A549 (cell line): ENCODE data around the gene ZNF700. TPM values are rescaled to one million over a fixed set of nuclear protein-coding genes. Genes with fewer than 3 reads are reported as not detected.
"Not testable (repeated sequence)": the region's sequence is repeated elsewhere in the genome, so short reads cannot be mapped to it uniquely, and the experiment has no call there.

Source experiments
- ATAC-seq, 2 experiments: fragments of 200-7000 bp in 1 of 2; fragments of >200 bp in 1 of 2; cut with Nextera tagmentation in 1 of 2; cut with Tn5 transposase in 1 of 2; 3 replicates each; pipeline versions ENCODE4 v1.8.0 to v1.9.1; 2018 to 2020; ENCODE audit warnings: mild to moderate bottlenecking in 1 of 2, moderate library complexity in 1 of 2
- CTCF ChIA-PET: fragments of 300-600 bp; sonication (Branson Sonifier 250); formaldehyde crosslinking; extraction: SDS; loops from one replicate; lab custom pipeline; 2021; ENCODE audit warnings: antibody characterized with exemption, inconsistent platforms; lab: Yijun Ruan, JAX
- POLR2A ChIA-PET: fragments of 350-600 bp; formaldehyde crosslinking; extraction: SDS; loops from one replicate; lab custom pipeline; 2021; ENCODE audit warnings: antibody characterized with exemption, inconsistent platforms; lab: Yijun Ruan, JAX
- DNase-seq, 2 experiments: peaks; one replicate each; pipeline versions ENCODE4 v3.0.0 to v3.0.0-alpha.2; 2011 to 2016; ENCODE audit warnings: low read depth in 1 of 2, low spot score in 1 of 2
- FAIRE-seq: peaks from 2 replicates; lab custom pipeline; 2011; peaks lifted over from hg19 to GRCh38; lab: Jason Lieb, UNC
- H3K27ac ChIP-seq, 2 experiments: fragments of >200 bp; sonication (Bioruptor Twin); formaldehyde crosslinking; 3 replicates each; pipeline ENCODE4 v1.5.1; 2016 to 2017
- H3K4me1 ChIP-seq: fragments of >200 bp; sonication (Bioruptor Twin); formaldehyde crosslinking; 3 replicates; pipeline ENCODE4 v1.6.1; 2016
- H3K4me2 ChIP-seq: fragments of >200 bp; sonication (Bioruptor Twin); formaldehyde crosslinking; 3 replicates; pipeline ENCODE4 v1.6.1; 2016
- H3K4me3 ChIP-seq: fragments of >200 bp; sonication (Bioruptor Twin); formaldehyde crosslinking; 3 replicates; pipeline ENCODE4 v1.5.1; 2016
- H3K9me3 ChIP-seq: fragments of >200 bp; sonication (Bioruptor Twin); formaldehyde crosslinking; 3 replicates; pipeline ENCODE4 v1.6.1; 2016
- CEBPB ChIP-seq, 2 experiments: fragments of >200 bp in 1 of 2; sonication (Bioruptor Twin) in 1 of 2; formaldehyde crosslinking in 1 of 2; IDR thresholded peaks; 2 replicates each; pipeline ENCODE4 v1.6.1; 2012 to 2016
- CHD4 ChIP-seq: fragments of 200-600 bp; sonication (generic); IDR thresholded peaks from 2 replicates; pipeline ENCODE4 v1.6.1; 2016; ENCODE audit warnings: antibody characterized with exemption, mild to moderate bottlenecking, borderline replicate concordance
- FOSL2 ChIP-seq, 2 experiments: fragments of 450-650 bp in 1 of 2; fragments of >200 bp in 1 of 2; sonication (Bioruptor Twin) in 1 of 2; formaldehyde crosslinking; IDR thresholded peaks; 2 replicates each; pipeline versions ENCODE4 v1.5.0 to v1.6.1; 2016 to 2020; ENCODE audit warnings: mild to moderate bottlenecking in 1 of 2, moderate library complexity in 1 of 2
- FOXS1 ChIP-seq: fragments of 250-450 bp; sonication (Bioruptor Pico); IDR thresholded peaks from 2 replicates; pipeline ENCODE4 v1.5.0; 2020; ENCODE audit warnings: mild to moderate bottlenecking, moderate library complexity
- GATA3 ChIP-seq: IDR thresholded peaks from 2 replicates; pipeline ENCODE4 v1.6.1; 2012; ENCODE audit warnings: borderline replicate concordance
- HDAC2 ChIP-seq: fragments of 200-600 bp; sonication (generic); IDR thresholded peaks from 2 replicates; pipeline ENCODE4 v1.6.1; 2016
- HOXB5 ChIP-seq: fragments of 250-450 bp; sonication (Bioruptor Pico); IDR thresholded peaks from 2 replicates; pipeline ENCODE4 v1.5.0; 2020; ENCODE audit warnings: mild to moderate bottlenecking, moderate library complexity
- JUNB ChIP-seq: fragments of >200 bp; sonication (Bioruptor Twin); formaldehyde crosslinking; IDR thresholded peaks from 2 replicates; pipeline ENCODE4 v1.6.1; 2016
- MAFK ChIP-seq: fragments of 450-650 bp; IDR thresholded peaks from 2 replicates; pipeline ENCODE4 v1.6.1; 2014; ENCODE audit not compliant: partially characterized antibody
- MYC ChIP-seq: IDR thresholded peaks from 2 replicates; pipeline ENCODE4 v1.6.1; 2012; ENCODE audit warnings: mild to moderate bottlenecking, inconsistent platforms, low read length, improper control_type of control experiment, borderline replicate concordance
- NPAS2 ChIP-seq: fragments of 250-450 bp; sonication (Bioruptor Pico); IDR thresholded peaks from 2 replicates; pipeline ENCODE4 v1.8.0; 2022; ENCODE audit warnings: mild to moderate bottlenecking, moderate library complexity, borderline replicate concordance
- NR3C1 ChIP-seq: fragments of >200 bp; sonication (Bioruptor Twin); formaldehyde crosslinking; IDR thresholded peaks from 3 replicates; pipeline ENCODE4 v1.6.1; 2017
- RAD21 ChIP-seq, 2 experiments: fragments of >200 bp in 1 of 2; sonication (Bioruptor Twin) in 1 of 2; formaldehyde crosslinking in 1 of 2; IDR thresholded peaks in 1 of 2; conservative IDR thresholded peaks in 1 of 2; 2 replicates in 1 of 2; 3 replicates in 1 of 2; pipeline ENCODE4 v1.6.1; 2012 to 2018; ENCODE audit warnings: inconsistent platforms in 1 of 2
- RARB ChIP-seq: fragments of 250-450 bp; sonication (Bioruptor Pico); IDR thresholded peaks from 2 replicates; pipeline ENCODE4 v1.8.0; 2021; ENCODE audit warnings: mild to moderate bottlenecking, moderate library complexity
- RCOR1 ChIP-seq: fragments of 150-350 bp; IDR thresholded peaks from 2 replicates; pipeline ENCODE4 v1.6.1; 2014; ENCODE audit warnings: antibody characterized with exemption, low read length, low read depth
- SMC3 ChIP-seq: fragments of >200 bp; sonication (Bioruptor Twin); formaldehyde crosslinking; IDR thresholded peaks from 3 replicates; pipeline ENCODE4 v1.6.1; 2018; ENCODE audit warnings: inconsistent platforms
- SREBF2 ChIP-seq: fragments of 450-650 bp; IDR thresholded peaks from 2 replicates; pipeline ENCODE4 v1.6.1; 2014; ENCODE audit warnings: mild to moderate bottlenecking, moderate library complexity
- TFCP2L1 ChIP-seq: fragments of 250-450 bp; sonication (Bioruptor Pico); IDR thresholded peaks from 2 replicates; pipeline ENCODE4 v1.5.0; 2021; ENCODE audit warnings: mild to moderate bottlenecking
- TP53 ChIP-seq: fragments of 250-450 bp; sonication (Bioruptor Pico); IDR thresholded peaks from 2 replicates; pipeline ENCODE4 v1.5.0; 2021; ENCODE audit warnings: mild to moderate bottlenecking, moderate library complexity
- WGBS: methylation state at CpG from one replicate; pipeline ENCODE4 v1.1.6; 2017; ENCODE audit errors: missing lambda C conversion rate; 5-methylcytosine and 5-hydroxymethylcytosine counted together
- polyA plus RNA-seq, 4 experiments: library from polyadenylated mRNA; depleted of rRNA in 3 of 4; stranded (reverse); fragments of >200 nt; fragmentation: RNase III in 1 of 4; extraction: RNeasy Plus Mini Kit Qiagen cat#74134 plus additional on column Dnase treatment in 1 of 4; gene quantifications; 2 replicates in 3 of 4; 3 replicates in 1 of 4; pipeline ENCODE4 v1.2.3, GENCODE V29; 2011 to 2017
- TF ChIP-seq, protein P1 (sequence below): fragments of >200 bp; sonication (Bioruptor Twin); formaldehyde crosslinking; IDR thresholded peaks from 3 replicates; pipeline ENCODE4 v1.6.1; 2016
- TF ChIP-seq, protein P2 (sequence below): fragments of 250-450 bp; sonication (Bioruptor Pico); IDR thresholded peaks from 2 replicates; pipeline ENCODE4 v1.5.0; 2021; ENCODE audit warnings: mild to moderate bottlenecking, moderate library complexity, borderline replicate concordance
- TF ChIP-seq, protein P3 (sequence below): fragments of 200-600 bp; sonication (generic); IDR thresholded peaks from 2 replicates; pipeline ENCODE4 v1.6.1; 2016; ENCODE audit warnings: antibody characterized with exemption, mild to moderate bottlenecking, moderate library complexity
- TF ChIP-seq, protein P4 (sequence below): IDR thresholded peaks from 2 replicates; pipeline ENCODE4 v1.6.1; 2012; ENCODE audit warnings: low read depth, borderline replicate concordance
- TF ChIP-seq, protein P5 (sequence below): fragments of >200 bp; sonication (Bioruptor Twin); formaldehyde crosslinking; IDR thresholded peaks from 2 replicates; pipeline ENCODE4 v1.6.1; 2016

ZNF700 gene
- polyA plus RNA-seq, 2 of the 4 experiments (the other 2 are of a cell fraction): 0.30 to 0.43 TPM

DNA sequence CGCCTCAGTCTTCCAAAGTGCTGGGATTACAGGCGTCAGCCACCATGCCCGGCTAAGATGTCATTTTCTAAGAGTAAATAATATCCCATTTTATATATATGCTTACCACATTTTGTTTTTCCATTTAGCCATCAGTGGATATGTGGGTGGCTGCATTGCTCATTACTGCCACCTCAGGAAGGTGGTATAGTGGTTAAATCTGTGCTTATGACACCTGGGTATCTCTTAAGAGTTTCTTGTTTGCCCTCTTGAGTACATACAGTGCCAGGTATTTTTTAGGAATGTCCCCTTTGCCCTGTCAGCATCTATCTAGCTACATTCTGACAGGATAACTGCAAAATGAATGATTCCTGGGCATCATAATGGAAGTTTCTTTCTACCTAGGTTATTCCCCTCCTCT is 22.7 kb upstream of the ZNF700 start:
- ChIA-PET CTCF (no interaction called here), POLR2A (no interaction called here)
- FAIRE-seq (no peak), ATAC-seq (no peak), DNase-seq (no peak)
- no peaks in the 10 kb centered on the region for H3K4me1 ChIP-seq
- peaks cover 2% of the 10 kb centered on the region; the same call in 1 of the 3 replicates for H3K9me3 ChIP-seq
- TF ChIP-seq NPAS2 (CRISPR knock-in tag) (no peak), HDAC2 (no peak), FOXS1 (CRISPR knock-in tag) (no peak), RAD21 (conservative IDR thresholded peaks at IDR 0.05 in 1 of 2, IDR thresholded peaks at IDR 0.05 in 1 of 2) (no peak), SREBF2 (no peak), TFCP2L1 (no peak), NR3C1 (no peak), TP53 (CRISPR knock-in tag) (no peak), CEBPB (IDR thresholded peaks at IDR 0.05) (no peak), JUNB (no peak), FOSL2 (IDR thresholded peaks at IDR 0.05) (no peak), FOSL2 (CRISPR knock-in tag; IDR thresholded peaks at IDR 0.05) (no peak), HOXB5 (no peak)
- no peak overlapping the region for H3K4me2 ChIP-seq
- H3K4me3 ChIP-seq: no peak overlapping the region
- WGBS: 18% methylated on average over 3 of the region's 3 CpGs
- no peak overlapping the region for H3K27ac ChIP-seq

DNA sequence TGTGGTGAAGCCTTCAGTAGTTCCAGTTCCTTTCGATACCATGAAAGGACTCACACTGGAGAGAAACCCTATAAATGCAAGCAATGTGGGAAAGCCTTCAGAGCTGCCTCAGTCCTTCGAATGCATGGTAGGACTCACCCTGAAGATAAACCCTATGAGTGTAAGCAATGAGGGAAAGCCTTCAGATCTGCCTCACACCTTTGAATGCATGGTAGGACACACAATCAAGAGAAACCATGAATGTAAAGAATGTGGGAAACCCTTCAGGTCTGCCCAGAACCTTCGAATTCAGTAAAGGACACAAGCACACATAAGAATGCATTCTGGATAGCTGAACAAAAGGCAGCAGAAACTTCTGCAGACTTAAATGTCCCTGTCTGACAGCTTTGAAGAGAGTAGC is 19.0 kb upstream of the ZNF700 start:
- WGBS: 14% methylated on average over 3 of the region's 3 CpGs
- FAIRE-seq: no peak
- TF ChIP-seq MYC (no peak), CHD4 (no peak), FOSL2 (IDR thresholded peaks at IDR 0.05) (no peak), FOSL2 (CRISPR knock-in tag; IDR thresholded peaks at IDR 0.05) (no peak), SMC3 (no peak), NR3C1 (no peak), GATA3 (no peak), RCOR1 (no peak), NPAS2 (CRISPR knock-in tag) (no peak), MAFK (no peak), TP53 (CRISPR knock-in tag) (no peak), HOXB5 (no peak), RARB (CRISPR knock-in tag) (no peak)
- TF ChIP-seq, protein P1, sequence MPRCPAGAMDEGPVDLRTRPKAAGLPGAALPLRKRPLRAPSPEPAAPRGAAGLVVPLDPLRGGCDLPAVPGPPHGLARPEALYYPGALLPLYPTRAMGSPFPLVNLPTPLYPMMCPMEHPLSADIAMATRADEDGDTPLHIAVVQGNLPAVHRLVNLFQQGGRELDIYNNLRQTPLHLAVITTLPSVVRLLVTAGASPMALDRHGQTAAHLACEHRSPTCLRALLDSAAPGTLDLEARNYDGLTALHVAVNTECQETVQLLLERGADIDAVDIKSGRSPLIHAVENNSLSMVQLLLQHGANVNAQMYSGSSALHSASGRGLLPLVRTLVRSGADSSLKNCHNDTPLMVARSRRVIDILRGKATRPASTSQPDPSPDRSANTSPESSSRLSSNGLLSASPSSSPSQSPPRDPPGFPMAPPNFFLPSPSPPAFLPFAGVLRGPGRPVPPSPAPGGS: no peak
- TF ChIP-seq, protein P2, sequence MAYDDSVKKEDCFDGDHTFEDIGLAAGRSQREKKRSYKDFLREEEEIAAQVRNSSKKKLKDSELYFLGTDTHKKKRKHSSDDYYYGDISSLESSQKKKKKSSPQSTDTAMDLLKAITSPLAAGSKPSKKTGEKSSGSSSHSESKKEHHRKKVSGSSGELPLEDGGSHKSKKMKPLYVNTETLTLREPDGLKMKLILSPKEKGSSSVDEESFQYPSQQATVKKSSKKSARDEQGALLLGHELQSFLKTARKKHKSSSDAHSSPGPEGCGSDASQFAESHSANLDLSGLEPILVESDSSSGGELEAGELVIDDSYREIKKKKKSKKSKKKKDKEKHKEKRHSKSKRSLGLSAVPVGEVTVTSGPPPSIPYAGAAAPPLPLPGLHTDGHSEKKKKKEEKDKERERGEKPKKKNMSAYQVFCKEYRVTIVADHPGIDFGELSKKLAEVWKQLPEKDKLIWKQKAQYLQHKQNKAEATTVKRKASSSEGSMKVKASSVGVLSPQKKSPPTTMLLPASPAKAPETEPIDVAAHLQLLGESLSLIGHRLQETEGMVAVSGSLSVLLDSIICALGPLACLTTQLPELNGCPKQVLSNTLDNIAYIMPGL: no peak
- TF ChIP-seq, protein P3, sequence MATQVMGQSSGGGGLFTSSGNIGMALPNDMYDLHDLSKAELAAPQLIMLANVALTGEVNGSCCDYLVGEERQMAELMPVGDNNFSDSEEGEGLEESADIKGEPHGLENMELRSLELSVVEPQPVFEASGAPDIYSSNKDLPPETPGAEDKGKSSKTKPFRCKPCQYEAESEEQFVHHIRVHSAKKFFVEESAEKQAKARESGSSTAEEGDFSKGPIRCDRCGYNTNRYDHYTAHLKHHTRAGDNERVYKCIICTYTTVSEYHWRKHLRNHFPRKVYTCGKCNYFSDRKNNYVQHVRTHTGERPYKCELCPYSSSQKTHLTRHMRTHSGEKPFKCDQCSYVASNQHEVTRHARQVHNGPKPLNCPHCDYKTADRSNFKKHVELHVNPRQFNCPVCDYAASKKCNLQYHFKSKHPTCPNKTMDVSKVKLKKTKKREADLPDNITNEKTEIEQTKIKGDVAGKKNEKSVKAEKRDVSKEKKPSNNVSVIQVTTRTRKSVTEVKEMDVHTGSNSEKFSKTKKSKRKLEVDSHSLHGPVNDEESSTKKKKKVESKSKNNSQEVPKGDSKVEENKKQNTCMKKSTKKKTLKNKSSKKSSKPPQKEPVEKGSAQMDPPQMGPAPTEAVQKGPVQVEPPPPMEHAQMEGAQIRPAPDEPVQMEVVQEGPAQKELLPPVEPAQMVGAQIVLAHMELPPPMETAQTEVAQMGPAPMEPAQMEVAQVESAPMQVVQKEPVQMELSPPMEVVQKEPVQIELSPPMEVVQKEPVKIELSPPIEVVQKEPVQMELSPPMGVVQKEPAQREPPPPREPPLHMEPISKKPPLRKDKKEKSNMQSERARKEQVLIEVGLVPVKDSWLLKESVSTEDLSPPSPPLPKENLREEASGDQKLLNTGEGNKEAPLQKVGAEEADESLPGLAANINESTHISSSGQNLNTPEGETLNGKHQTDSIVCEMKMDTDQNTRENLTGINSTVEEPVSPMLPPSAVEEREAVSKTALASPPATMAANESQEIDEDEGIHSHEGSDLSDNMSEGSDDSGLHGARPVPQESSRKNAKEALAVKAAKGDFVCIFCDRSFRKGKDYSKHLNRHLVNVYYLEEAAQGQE: no peak
- TF ChIP-seq, protein P4, sequence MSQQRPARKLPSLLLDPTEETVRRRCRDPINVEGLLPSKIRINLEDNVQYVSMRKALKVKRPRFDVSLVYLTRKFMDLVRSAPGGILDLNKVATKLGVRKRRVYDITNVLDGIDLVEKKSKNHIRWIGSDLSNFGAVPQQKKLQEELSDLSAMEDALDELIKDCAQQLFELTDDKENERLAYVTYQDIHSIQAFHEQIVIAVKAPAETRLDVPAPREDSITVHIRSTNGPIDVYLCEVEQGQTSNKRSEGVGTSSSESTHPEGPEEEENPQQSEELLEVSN: no peak
- TF ChIP-seq, protein P5, sequence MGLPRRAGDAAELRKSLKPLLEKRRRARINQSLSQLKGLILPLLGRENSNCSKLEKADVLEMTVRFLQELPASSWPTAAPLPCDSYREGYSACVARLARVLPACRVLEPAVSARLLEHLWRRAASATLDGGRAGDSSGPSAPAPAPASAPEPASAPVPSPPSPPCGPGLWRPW: no peak
- no peak overlapping the region for H3K27ac ChIP-seq
- ChIA-PET POLR2A (no interaction called here), CTCF (interaction anchor here (1.0 kb wide), 1 partner anchor 15 kb away, joined by 3 read pairs; no protein-coding TSS in a partner anchor)
- no peaks in the 10 kb centered on the region for H3K4me1 ChIP-seq
- DNase-seq: no peak
- no peak for ATAC-seq
- no peak overlapping the region for H3K4me2 ChIP-seq
- H3K4me3 ChIP-seq: no peak overlapping the region
- H3K9me3 ChIP-seq: peaks cover 2% of the 10 kb centered on the region; the same call in 1 of the 3 replicates

DNA sequence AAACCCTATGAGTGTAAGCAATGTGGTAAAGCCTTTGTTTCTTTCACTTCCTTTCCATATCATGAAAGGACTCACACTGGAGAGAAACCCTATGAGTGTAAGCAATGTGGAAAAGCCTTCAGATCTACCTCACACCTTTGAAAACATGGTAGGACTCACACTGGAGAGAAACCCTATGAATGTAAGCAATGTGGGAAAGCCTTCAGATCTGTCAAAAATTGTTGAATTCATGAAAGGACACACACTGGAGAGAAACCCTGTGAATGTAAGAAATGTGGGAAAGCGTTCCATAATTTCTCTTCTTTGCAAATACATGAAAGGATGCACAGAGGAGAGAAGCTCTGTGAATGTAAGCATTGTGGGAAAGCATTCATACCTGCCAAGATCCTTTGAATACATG is 13.0 kb upstream of the ZNF700 start:
- H3K4me1 ChIP-seq, FAIRE-seq, DNase-seq, H3K4me2 ChIP-seq, H3K27ac ChIP-seq, ATAC-seq, POLR2A ChIA-PET, H3K9me3 ChIP-seq, H3K4me3 ChIP-seq: not testable (repeated sequence)
- CTCF ChIA-PET: interaction anchor here (0.6 kb wide), 1 partner anchor 15 kb away, joined by 3 read pairs; no protein-coding TSS in a partner anchor
- WGBS: 0% methylated on average over 1 of the region's 1 CpG
